Lung (tissue), 12 donors: Measurements from ENCODE around the gene GALNT1. TPM values are rescaled to one million over a fixed set of nuclear protein-coding genes. Genes with fewer than 3 reads are reported as not detected.

Experiments
- ATAC-seq: fragments of 200-7000 bp; cut with Tn5 transposase; one replicate; pipeline ENCODE4 v1.9.1; 2020; ENCODE audit warnings: moderate number of reproducible peaks; ENCODE audit not compliant: insufficient read depth, low FRiP score
- DNase-seq, 3 donors: peaks; one replicate each; pipeline ENCODE4 v3.0.0-alpha.2; 2013 to 2017
- H3K27ac ChIP-seq, 2 donors: one replicate each; pipeline ENCODE4 v1.5.1; 2013; ENCODE audit warnings: mild to moderate bottlenecking in 2 of 2, moderate library complexity in 2 of 2, control low read depth in 1 of 2, inconsistent platforms in 1 of 2, low read depth in 1 of 2, low read length in 1 of 2
- H3K27me3 ChIP-seq, 3 donors: one replicate each; pipeline ENCODE4 v1.5.1; 2013; ENCODE audit warnings: low read length in 2 of 3; ENCODE audit not compliant: control insufficient read depth in 3 of 3, insufficient read depth in 3 of 3
- H3K36me3 ChIP-seq, 4 donors: one replicate each; pipeline ENCODE4 v1.5.1; 2013; ENCODE audit warnings: low read length in 4 of 4, mild to moderate bottlenecking in 1 of 4, moderate library complexity in 1 of 4; ENCODE audit not compliant: control insufficient read depth in 4 of 4, insufficient read depth in 4 of 4
- H3K4me1 ChIP-seq, 5 donors: one replicate each; pipeline ENCODE4 v1.5.1; 2013; ENCODE audit warnings: low read length in 5 of 5, mild to moderate bottlenecking in 2 of 5, moderate library complexity in 1 of 5; ENCODE audit not compliant: control insufficient read depth in 5 of 5, insufficient read depth in 5 of 5
- H3K4me3 ChIP-seq: one replicate; pipeline ENCODE4 v1.5.1; 2013; ENCODE audit warnings: mild to moderate bottlenecking, control low read depth, moderate library complexity
- H3K9ac ChIP-seq, 2 donors: one replicate each; pipeline ENCODE4 v1.5.1; 2013; ENCODE audit warnings: low read length in 2 of 2, control low read depth in 1 of 2; ENCODE audit not compliant: insufficient read depth in 1 of 2
- H3K9me3 ChIP-seq, 4 donors: one replicate each; pipeline ENCODE4 v1.5.1; 2013; ENCODE audit warnings: low read length in 3 of 4, mild to moderate bottlenecking in 1 of 4, moderate library complexity in 1 of 4; ENCODE audit not compliant: control insufficient read depth in 4 of 4, insufficient read depth in 3 of 4
- CTCF ChIP-seq: IDR thresholded peaks from 2 replicates; pipeline ENCODE4 v1.5.1; 2012; ENCODE audit warnings: mild to moderate bottlenecking; ENCODE audit errors: control extremely low read depth, extremely low read depth
- WGBS, 2 donors: extraction: QIAGEN DNeasy Blood & Tissue Kit; methylation state at CpG; one replicate each; pipeline ENCODE4 v1.1.7; 2013; 5-methylcytosine and 5-hydroxymethylcytosine counted together
- polyA plus RNA-seq, 2 donors: library from polyadenylated mRNA; stranded (reverse); fragments of 200-250 nt; gene quantifications; one replicate each; pipeline ENCODE4 v1.2.1, GENCODE V29; 2013
- total RNA-seq, 2 donors: library from RNA; depleted of rRNA in 1 of 2; stranded (reverse); fragments of >200 nt in 1 of 2; gene quantifications; one replicate each; pipeline ENCODE4 v1.2.1, GENCODE V29; 2014 to 2021
- donor health status: control.
- donor health status: control.
- donor health status: Bipolar disorder and iron deficiency.
- donor health status: healthy.
- donor health status: DM: yes; HTN: yes; CAD: no.

Gene GALNT1
- total and polyA plus RNA-seq, 4 donors, result 16.9 to 73.4 (median 46.8) TPM

- ATAC-seq (no peak), DNase-seq (no peak)
- 80 to 91% methylated on average over 12 of the region's 12 CpGs for WGBS, 2 donors
- no peak overlapping the region for H3K4me3 ChIP-seq
- H3K36me3 ChIP-seq, result no peaks in the 10 kb centered on the region
- no peaks in the 10 kb centered on the region for H3K4me1 ChIP-seq
- no peak for TF ChIP-seq CTCF
- no peak overlapping the region for H3K27ac ChIP-seq
- H3K9me3 ChIP-seq, result peaks cover 0 to 5% (median 1%) of the 10 kb centered on the region in 4 donors
- no peaks in the 10 kb centered on the region for H3K27me3 ChIP-seq
- no peak overlapping the region for H3K9ac ChIP-seq
Observed at GRCh38 chr18:35730691-35731370, 149.3 kb downstream of the GALNT1 start.

- no peaks in the 10 kb centered on the region for H3K4me1 ChIP-seq
- no peak for DNase-seq
- TF ChIP-seq CTCF, result no peak
- no peak overlapping the region for H3K4me3 ChIP-seq
- peaks cover 0 to 5% (median 1%) of the 10 kb centered on the region in 4 donors for H3K9me3 ChIP-seq
- H3K9ac ChIP-seq, result no peak overlapping the region
- ATAC-seq, result no peak
- no peaks in the 10 kb centered on the region for H3K36me3 ChIP-seq
- no peak overlapping the region for H3K27ac ChIP-seq
- no peaks in the 10 kb centered on the region for H3K27me3 ChIP-seq
Observed at GRCh38 chr18:35731701-35732100, 150.2 kb downstream of the GALNT1 start.

GRCh38 chr18:35732162-35732561 lies 150.6 kb downstream of the GALNT1 start:
- ATAC-seq (no peak), DNase-seq (no peak)
- no peak for TF ChIP-seq CTCF
- H3K27ac ChIP-seq, result no peak overlapping the region
- no peak overlapping the region for H3K4me3 ChIP-seq
- WGBS, 2 donors, result 46 to 100% methylated on average over 1 of the region's 1 CpG
- H3K36me3 ChIP-seq, result no peaks in the 10 kb centered on the region
- H3K9me3 ChIP-seq, result peaks cover 0 to 5% (median 1%) of the 10 kb centered on the region in 4 donors
- H3K27me3 ChIP-seq, result no peaks in the 10 kb centered on the region
- H3K4me1 ChIP-seq, result no peaks in the 10 kb centered on the region
- no peak overlapping the region for H3K9ac ChIP-seq

GRCh38 chr18:35732636-35733035 lies 151.1 kb downstream of the GALNT1 start:
- Histone ChIP-seq H3K9ac (no peak overlapping the region), H3K27ac (no peak overlapping the region), H3K9me3 (peaks cover 0 to 5% (median 1%) of the 10 kb centered on the region in 4 donors), H3K36me3 (no peaks in the 10 kb centered on the region), H3K4me3 (no peak overlapping the region), H3K27me3 (no peaks in the 10 kb centered on the region), H3K4me1 (no peaks in the 10 kb centered on the region)
- ATAC-seq (no peak), DNase-seq (no peak)
- TF ChIP-seq CTCF, result no peak
- 79 to 87% methylated on average over 1 of the region's 1 CpG for WGBS, 2 donors
